Motor neuron (in vitro differentiated cells): ENCODE measurements around the gene IQCH. TPM values are rescaled to one million over a fixed set of nuclear protein-coding genes. Genes with fewer than 3 reads are reported as not detected.
"Not testable (repeated sequence)": the region's sequence is repeated elsewhere in the genome, so short reads cannot be mapped to it uniquely, and the experiment has no call there.

Source experiments
- ATAC-seq, 8 experiments: fragments of 200-7000 bp; cut with Tn5 transposase; replicated peaks in 6 of 8; 2 replicates each; pipeline ENCODE4 v1.8.0; 2021; ENCODE audit warnings: mild to moderate bottlenecking in 8 of 8, moderate library complexity in 8 of 8
- H3K27ac ChIP-seq, 2 donors: fragments of 250-450 bp; sonication (Bioruptor Pico); 2 replicates each; pipeline ENCODE4 v1.9.0; 2021; ENCODE audit warnings: antibody characterized with exemption in 2 of 2, mild to moderate bottlenecking in 2 of 2, moderate library complexity in 1 of 2
- H3K4me1 ChIP-seq, 2 donors: fragments of 250-450 bp; sonication (Bioruptor Pico); replicated peaks in 1 of 2; 2 replicates each; pipeline ENCODE4 v1.6.1; 2021; ENCODE audit warnings: antibody characterized with exemption in 2 of 2, mild to moderate bottlenecking in 2 of 2, moderate library complexity in 1 of 2
- H3K4me3 ChIP-seq, 5 donors: fragments of 250-450 bp; sonication (Bioruptor Pico); 2 replicates each; pipeline ENCODE4 v1.9.0; 2021; ENCODE audit warnings: antibody characterized with exemption in 5 of 5, mild to moderate bottlenecking in 5 of 5, moderate library complexity in 4 of 5
- WGBS, 10 experiments: fragments of 450-650 bp; shearing (Covaris generic); methylation state at CpG; one replicate each; pipeline ENCODE4 v1.0.0; 2022; 5-methylcytosine and 5-hydroxymethylcytosine counted together
- in situ Hi-C, 9 experiments: fragments of 400-800 bp; cut with MboI; loops; one replicate each; pipeline ENCODE4 v1.15.0; 2021; ENCODE audit warnings: low sequenced_read_pairs in 9 of 9, low pct_unique_long_range_greater_than_20kb in 2 of 9; ENCODE audit not compliant: unreplicated experiment in 9 of 9
- total RNA-seq, 8 experiments: library from RNA; unstranded; fragments of 300-600 nt; gene quantifications; 2 replicates each; pipeline versions ENCODE4 v1.2.3 to v1.2.4, GENCODE V29; 2022

IQCH gene
- total RNA-seq, 8 experiments from 2014 or later, result 3.8 to 11.2 (median 5.3) TPM

DNA sequence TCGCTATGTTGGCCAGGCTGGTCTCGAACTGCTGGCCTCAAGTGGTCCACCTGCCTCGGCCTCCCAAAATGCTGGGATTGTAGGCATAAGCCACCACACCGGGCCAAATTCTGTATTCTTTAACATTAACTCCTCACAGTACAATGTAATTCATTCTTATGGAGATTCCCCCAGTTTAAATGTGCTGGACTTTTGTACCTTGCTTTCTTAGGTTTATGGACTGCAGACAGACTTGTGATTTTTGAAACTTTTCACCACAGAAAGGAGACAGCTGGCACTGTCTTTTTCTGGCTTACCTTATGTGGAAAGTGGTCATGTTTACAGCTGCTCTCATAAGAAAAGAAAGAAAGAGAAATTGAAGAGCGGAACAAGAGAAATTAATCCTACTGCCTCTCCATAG lies 103.8 kb downstream of the IQCH start:
- ATAC-seq, result peak in 2 of 8 experiments; percentile 11 to 30
- no peak overlapping the region for H3K4me3 ChIP-seq
- 52 to 100% (median 87%) methylated on average over 1 to 4 of the region's 5 CpGs; no CpG with 5 or more reads in 3 of the 10 experiments for WGBS, 10 experiments
- peak overlapping the region; percentile 21 to 52 for H3K27ac ChIP-seq
- peaks cover 22 to 23% of the 10 kb centered on the region in 2 donors for H3K4me1 ChIP-seq
- in situ Hi-C loops, result no loop called here

DNA sequence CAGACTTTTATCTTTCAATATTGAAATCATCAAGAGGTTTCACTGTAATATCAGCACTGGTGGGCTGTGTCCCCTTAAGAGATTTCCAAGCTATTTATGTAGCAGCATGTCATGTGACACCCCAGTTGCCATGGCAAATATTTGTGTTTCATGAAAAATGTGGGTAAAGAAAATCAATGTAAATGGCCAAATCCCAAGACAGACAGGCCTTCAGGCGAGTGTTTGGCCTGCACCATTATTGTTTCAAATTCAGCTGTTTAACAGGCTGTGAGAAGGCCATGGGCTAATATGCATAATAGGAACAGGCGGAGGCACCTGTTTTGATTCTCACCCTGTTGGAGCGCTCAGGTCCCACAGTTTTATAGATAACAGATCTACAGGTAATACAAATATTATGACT lies 104.2 kb downstream of the IQCH start:
- H3K4me3 ChIP-seq, result no peak overlapping the region
- ATAC-seq, result peak in 7 of 8 experiments; percentile 39 to 89 (median 84)
- H3K4me1 ChIP-seq, result peaks cover 22 to 23% of the 10 kb centered on the region in 2 donors
- in situ Hi-C loops, result no loop called here
- 0 to 100% (median 60%) methylated on average over 1 to 3 of the region's 3 CpGs for WGBS, 10 experiments
- H3K27ac ChIP-seq, result peak overlapping the region; percentile 21 to 52

DNA sequence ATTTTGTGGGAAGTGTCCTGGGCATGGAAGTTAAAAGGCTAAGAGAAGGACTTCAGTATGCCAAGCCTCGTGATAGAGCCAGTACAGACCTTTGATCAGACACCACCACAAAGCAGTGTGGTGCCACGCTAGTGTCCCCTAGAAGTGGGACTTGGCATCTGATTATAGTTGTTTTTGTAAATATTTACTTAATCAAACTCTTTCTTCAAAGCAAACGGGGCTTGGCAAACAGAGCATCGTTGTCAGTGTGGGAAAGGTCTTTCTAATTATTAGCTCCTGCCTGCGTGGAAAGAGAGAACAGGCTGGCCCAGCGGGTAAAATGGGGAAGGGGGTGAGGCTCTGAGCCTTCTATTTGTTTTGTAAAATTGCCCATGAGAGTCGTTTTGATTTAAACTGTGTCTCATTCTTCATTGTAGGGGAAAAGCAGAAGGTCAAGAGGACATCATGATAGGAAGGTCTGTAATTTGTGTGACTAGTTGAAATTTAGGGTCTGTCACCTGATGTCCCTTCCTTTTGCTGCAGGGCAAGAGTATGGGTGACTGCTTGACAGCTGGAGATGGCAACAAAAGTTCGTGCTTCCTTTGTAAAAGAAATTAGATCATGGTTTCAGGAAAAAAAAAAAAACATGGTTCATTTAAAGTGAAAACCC lies 105.0 kb downstream of the IQCH start:
- peak in 2 of 8 experiments; percentile 33 to 53 for ATAC-seq
- 0 to 71% (median 22%) methylated on average over 1 to 7 of the region's 8 CpGs for WGBS, 10 experiments
- Histone ChIP-seq H3K4me3 (no peak overlapping the region), H3K27ac (no peak overlapping the region), H3K4me1 (peaks cover 22 to 23% of the 10 kb centered on the region in 2 donors)
- in situ Hi-C loops, result no loop called here

DNA sequence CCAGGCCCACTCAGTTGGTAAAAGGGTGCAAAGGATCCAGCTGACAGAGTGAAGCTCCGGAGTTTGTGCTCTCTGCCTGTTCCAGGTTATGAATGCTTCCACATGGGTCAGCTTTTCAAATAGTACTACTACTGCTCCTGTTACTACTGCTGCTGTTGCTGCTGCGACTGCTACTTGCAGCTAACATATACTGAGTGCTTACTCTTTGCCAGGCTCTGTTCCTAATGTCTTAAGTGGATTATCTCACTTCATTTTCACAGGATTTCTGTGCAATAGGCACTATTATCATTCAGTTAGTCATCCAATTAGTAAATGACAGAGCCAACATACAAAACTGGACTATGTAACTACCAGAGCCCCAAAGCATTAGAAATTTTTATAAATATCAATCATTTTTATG lies 106.5 kb downstream of the IQCH start:
- Histone ChIP-seq H3K27ac (no peak overlapping the region), H3K4me1 (peaks cover 22 to 23% of the 10 kb centered on the region in 2 donors), H3K4me3 (no peak overlapping the region)
- WGBS, 10 experiments, result 70 to 100% (median 85%) methylated on average over 1 to 2 of the region's 2 CpGs; no CpG with 5 or more reads in 4 of the 10 experiments
- in situ Hi-C loops, result no loop called here
- ATAC-seq, result peak in 1 of 8 experiments; percentile 23

DNA sequence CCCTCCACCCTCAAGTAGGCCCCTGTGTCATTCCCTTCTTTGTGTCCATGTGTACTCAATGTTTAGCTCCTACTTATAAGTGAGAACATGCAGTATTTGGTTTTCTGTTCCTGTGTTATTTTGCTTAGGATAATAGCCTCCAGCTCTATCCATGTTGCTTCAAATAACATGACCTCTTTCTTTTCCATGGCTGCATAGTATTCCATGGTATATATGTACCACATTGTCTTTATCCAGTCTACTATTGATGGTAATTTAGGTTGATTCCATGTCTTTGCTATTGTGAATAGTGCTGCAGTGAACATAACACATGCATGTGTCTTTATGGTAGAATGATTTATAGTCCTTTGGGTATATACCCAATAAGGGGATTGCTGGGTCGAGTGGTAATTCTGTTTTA lies 109.1 kb downstream of the IQCH start:
- peaks cover 13 to 21% of the 10 kb centered on the region in 2 donors for H3K4me1 ChIP-seq
- H3K27ac ChIP-seq, H3K4me3 ChIP-seq, ATAC-seq, in situ Hi-C loops: not testable (repeated sequence)
- WGBS, 10 experiments, result 17 to 100% (median 50%) methylated on average over 1 of the region's 1 CpG; no CpG with 5 or more reads in 3 of the 10 experiments

DNA sequence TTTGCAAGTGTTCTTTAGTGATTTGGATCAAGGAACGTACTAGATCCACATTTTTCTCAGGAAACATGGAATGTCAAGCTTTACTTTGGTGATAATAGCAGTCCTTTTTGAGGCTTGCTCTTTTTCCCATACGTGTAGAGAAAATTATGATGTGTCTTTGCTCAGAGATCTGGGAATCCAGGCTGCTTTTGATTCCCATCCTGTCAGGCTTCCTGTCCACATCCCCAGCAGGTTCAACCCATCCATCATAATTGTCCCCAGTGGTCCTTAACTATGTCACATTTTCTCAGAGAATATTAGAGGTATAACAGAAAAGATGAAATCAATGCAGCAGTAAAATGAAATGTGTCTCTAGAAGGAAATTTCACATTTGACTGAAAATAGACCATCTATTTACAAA lies 111.4 kb downstream of the IQCH start:
- H3K27ac ChIP-seq, result no peak overlapping the region
- H3K4me3 ChIP-seq, result no peak overlapping the region
- no peak for ATAC-seq
- WGBS, 10 experiments, result 29 to 100% (median 86%) methylated on average over 1 to 2 of the region's 2 CpGs; no CpG with 5 or more reads in 4 of the 10 experiments
- in situ Hi-C loops, result no loop called here
- peaks cover 0 to 3% of the 10 kb centered on the region in 2 donors for H3K4me1 ChIP-seq

DNA sequence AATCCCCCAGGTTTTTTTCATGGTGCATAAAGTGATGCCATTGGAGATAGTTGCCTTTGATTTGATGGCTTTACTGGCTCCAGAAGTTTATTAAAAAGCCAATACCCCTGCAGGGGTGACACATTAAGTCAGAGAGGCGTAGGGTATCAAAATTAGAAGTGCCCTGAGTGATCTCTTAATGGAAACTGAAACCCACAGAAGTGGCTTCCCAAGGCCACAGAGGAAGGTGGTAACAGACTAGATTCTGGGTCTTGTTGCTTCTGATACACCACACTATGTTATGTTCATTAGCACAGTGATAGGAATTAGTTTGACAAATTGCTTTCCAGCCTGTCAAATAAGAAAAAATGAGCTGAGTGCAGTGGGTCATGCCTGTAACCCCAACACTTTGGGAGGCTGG lies 112.3 kb downstream of the IQCH start:
- Histone ChIP-seq H3K27ac (no peak overlapping the region), H3K4me1 (peaks cover 0 to 3% of the 10 kb centered on the region in 2 donors), H3K4me3 (no peak overlapping the region)
- no peak for ATAC-seq
- WGBS, 10 experiments, result 80 to 100% (median 100%) methylated on average over 1 of the region's 1 CpG; no CpG with 5 or more reads in 4 of the 10 experiments
- in situ Hi-C loops, result no loop called here

DNA sequence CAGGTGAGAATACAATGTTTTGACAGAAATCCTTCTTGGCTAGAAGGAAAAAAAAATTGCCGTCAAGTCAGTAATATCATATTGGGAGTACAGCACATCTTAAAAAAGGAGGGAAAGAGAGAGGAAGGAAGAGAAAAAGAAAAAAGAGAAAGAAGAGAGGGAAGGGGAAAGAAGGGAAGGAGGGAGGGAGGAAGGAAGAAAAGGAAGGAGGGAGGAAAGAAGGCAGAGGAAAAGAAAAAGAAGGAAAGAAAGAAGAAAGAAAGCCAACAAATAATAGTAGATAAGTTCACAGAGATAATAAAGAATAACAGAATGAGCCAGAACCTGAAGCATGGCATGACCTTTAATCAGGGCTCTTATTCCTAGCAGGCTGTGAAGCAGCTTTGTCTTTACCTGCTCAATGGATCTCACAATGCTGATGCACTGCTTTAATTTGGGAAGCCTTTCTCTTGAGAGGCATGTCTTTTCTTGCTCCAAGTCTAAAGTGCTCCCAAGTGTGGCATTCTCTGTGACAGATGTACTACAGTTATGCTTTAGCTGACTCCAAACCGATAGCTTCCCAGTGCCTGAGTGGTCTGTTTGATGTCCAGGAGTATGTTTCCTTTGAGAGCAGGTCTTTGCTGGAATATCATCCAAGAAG lies 114.9 kb downstream of the IQCH start:
- H3K27ac ChIP-seq, result no peak overlapping the region
- peaks cover 0 to 3% of the 10 kb centered on the region in 2 donors for H3K4me1 ChIP-seq
- in situ Hi-C loops, result no loop called here
- no peak for ATAC-seq
- H3K4me3 ChIP-seq, result no peak overlapping the region
- WGBS, 10 experiments, result 90 to 100% (median 100%) methylated on average over 1 to 2 of the region's 2 CpGs

DNA sequence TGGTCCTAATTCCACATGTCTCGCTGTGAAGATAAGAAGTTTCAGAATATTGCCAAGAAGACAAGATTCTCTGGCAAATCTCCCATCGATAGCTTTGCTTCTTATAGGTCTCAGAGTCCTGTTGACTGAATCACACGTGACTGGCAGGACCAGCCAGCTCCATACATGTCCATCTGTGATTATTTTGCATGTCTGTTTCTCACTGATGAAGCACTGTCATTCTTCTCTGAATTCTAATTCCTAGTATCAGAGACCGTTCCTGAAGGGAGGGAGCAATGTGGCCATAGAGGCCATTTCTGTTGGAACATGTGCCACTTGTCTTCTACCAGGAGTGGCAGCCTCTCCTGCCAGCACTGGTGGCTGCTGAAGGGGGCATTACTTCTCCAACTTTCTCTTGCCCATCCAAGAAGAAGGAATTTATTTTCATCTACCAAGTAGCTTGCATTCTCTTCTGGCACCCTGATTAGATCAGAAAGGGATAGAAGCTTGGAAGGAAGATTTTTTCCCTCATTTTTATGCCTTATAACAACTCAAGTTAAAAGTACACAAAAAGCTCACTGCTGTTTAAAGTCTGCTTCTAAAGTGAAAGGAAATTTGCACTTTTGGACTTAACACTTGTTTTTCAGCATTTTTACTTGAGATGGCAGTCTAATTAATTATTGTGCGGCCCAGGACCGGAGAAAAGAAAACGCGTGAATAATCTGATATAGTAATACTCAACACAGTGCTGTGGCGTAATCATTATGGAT lies 115.8 kb downstream of the IQCH start:
- in situ Hi-C loops, result no loop called here
- no peak overlapping the region for H3K27ac ChIP-seq
- peaks cover 0 to 3% of the 10 kb centered on the region in 2 donors for H3K4me1 ChIP-seq
- H3K4me3 ChIP-seq, result no peak overlapping the region
- no peak for ATAC-seq
- WGBS, 10 experiments, result 86 to 100% (median 95%) methylated on average over 3 to 7 of the region's 9 CpGs; no CpG with 5 or more reads in 1 of the 10 experiments

DNA sequence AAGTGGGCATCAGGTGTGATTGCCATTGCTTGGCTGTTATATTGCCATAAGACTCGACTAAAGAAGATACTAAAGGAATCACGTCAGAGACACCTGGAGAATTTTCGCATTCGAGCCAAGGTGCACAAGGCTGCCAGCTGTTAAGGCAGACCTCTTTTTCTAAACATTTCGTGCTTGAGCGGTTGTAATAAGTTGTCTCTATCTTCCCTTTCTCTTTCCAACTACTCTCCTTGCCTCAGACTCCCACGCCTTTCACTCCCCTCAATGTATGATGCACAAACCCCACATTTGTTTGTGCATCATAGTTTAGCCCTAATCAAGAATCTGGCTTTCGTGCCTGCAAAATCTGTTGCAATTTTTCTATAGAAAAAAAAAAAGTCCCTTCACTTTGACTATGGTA lies 118.0 kb downstream of the IQCH start:
- ATAC-seq, result no peak
- H3K4me3 ChIP-seq, result no peak overlapping the region
- 66 to 98% (median 80%) methylated on average over 4 to 8 of the region's 8 CpGs; no CpG with 5 or more reads in 2 of the 10 experiments for WGBS, 10 experiments
- H3K27ac ChIP-seq, result no peak overlapping the region
- in situ Hi-C loops, result no loop called here
- peaks cover 0 to 3% of the 10 kb centered on the region in 2 donors for H3K4me1 ChIP-seq

DNA sequence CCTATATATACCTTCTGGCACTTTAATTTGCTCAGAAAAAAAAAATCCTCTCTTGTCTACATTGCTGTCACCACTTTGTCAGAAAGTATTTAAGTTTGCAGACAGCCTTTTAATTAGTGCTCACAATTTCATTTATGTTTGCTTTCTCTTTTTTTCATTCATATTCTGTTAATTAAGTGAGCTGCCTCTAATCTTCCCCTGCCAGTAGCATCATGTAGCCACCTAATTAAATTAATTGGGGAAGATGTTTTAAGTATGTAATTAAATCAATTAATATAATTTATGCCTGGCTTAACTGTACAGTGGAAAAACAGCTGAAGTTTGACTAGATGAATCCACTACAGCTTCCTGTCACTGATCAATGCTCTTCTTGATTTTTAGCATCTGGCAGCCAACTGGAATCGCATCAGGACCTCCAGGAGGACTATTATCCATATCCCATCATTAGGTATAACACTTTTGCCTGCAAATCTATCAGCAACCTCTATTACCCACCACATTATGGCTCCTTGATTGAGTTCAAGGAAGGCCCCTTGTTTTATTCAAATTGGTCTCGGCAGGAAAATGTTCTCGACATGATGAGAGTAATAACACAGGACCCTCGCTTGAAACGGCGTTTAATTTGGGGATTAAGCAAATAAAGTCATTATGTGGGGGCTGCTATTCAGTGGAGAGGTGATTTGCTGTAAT lies 118.5 kb downstream of the IQCH start:
- H3K27ac ChIP-seq, result no peak overlapping the region
- WGBS, 10 experiments, result 50 to 94% (median 87%) methylated on average over 1 to 6 of the region's 6 CpGs; no CpG with 5 or more reads in 1 of the 10 experiments
- no peak for ATAC-seq
- in situ Hi-C loops, result no loop called here
- H3K4me3 ChIP-seq, result no peak overlapping the region
- peaks cover 0 to 3% of the 10 kb centered on the region in 2 donors for H3K4me1 ChIP-seq

DNA sequence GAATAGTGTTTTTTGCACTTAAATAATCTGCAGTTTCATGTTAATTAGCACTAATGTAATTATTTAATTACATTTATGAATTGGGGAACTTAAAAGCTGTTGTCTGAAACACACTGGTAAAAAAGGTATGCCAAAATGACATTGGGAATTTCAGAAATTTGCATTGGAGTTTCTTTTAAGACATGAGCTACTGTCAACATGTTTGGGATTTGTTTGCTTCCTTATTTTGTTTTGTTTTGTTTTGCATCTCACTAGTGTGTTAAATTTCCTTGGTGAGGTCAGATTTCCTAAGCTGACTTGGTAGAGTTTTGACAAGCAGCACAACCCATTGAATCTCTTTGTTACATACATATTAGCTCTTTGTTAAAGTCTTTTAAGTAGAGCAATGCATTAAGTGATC lies 119.4 kb downstream of the IQCH start:
- H3K27ac ChIP-seq, result no peak overlapping the region

DNA sequence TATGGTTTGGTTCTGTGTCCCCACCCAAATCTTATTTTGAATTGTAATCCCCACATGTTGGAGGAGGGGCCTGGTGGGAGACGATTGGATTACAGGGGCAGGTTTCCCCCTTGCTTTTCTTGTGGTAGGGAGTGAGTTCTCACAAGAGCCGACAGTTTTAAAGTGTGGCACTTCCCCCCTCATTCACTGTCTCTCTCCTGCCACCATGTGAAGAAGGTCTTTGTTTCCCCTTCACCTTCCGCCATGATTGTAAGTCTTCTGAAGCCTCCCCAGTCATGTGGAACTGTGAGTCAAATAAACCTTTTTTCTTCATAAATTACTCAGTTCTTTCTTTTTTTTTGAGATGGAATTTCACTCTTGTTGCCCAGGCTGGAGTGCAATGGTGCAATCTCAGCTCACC lies 124.9 kb downstream of the IQCH start:
- H3K27ac ChIP-seq, result no peak overlapping the region
- no peak overlapping the region for H3K4me3 ChIP-seq
- ATAC-seq, result no peak
- in situ Hi-C loops, result no loop called here
- WGBS, 10 experiments, result 40 to 100% (median 100%) methylated on average over 1 to 2 of the region's 3 CpGs; no CpG with 5 or more reads in 2 of the 10 experiments
- no peaks in the 10 kb centered on the region for H3K4me1 ChIP-seq

More for the DNA sequence above, 119.4 kb downstream of the IQCH start:
- H3K4me1 ChIP-seq, result no peaks in the 10 kb centered on the region
- ATAC-seq, result no peak
- in situ Hi-C loops, result no loop called here
- no peak overlapping the region for H3K4me3 ChIP-seq
